SK-N-SH (cell line): ENCODE results near the gene EDN1. TPM values are rescaled to one million over a fixed set of nuclear protein-coding genes. Genes with fewer than 3 reads are reported as not detected.

Experiments
- CTCF ChIA-PET: fragments of 300-600, 350-600 bp; formaldehyde crosslinking; extraction: SDS; loops from one replicate; lab custom pipeline; 2021; lab: Yijun Ruan, JAX
- POLR2A ChIA-PET: fragments of 350-600 bp; sonication (Branson Sonifier 250); formaldehyde crosslinking; extraction: SDS; loops from one replicate; lab custom pipeline; 2020; ENCODE audit warnings: antibody characterized with exemption, inconsistent platforms; lab: Yijun Ruan, JAX
- DNase-seq: peaks from one replicate; pipeline ENCODE4 v3.0.0; 2012
- H2AFZ ChIP-seq: fragments of 200-600 bp; sonication (generic); 2 replicates; pipeline ENCODE4 v1.8.1; 2016; ENCODE audit warnings: antibody characterized with exemption, mild to moderate bottlenecking, low read depth
- H3F3A ChIP-seq: fragments of 200-600 bp; sonication (generic); replicated peaks from 2 replicates; pipeline ENCODE3; 2016; ENCODE audit warnings: antibody characterized with exemption, mild to moderate bottlenecking; ENCODE audit not compliant: insufficient read depth
- H3K27ac ChIP-seq, 2 experiments: fragments of 200-500 bp in 1 of 2; fragments of 200-600 bp in 1 of 2; sonication (Bioruptor generic) in 1 of 2; sonication (generic), shearing (Covaris generic) in 1 of 2; 2 replicates each; pipeline versions ENCODE4 v1.5.1 to v1.6.1; 2014 to 2016; ENCODE audit warnings: low read depth in 2 of 2, inconsistent platforms in 1 of 2, low read length in 1 of 2, mild to moderate bottlenecking in 1 of 2, mixed read lengths in 1 of 2
- H3K27me3 ChIP-seq: fragments of 200-600 bp; sonication (generic), shearing (Covaris generic); 2 replicates; pipeline ENCODE4 v1.6.1; 2016; ENCODE audit warnings: mixed run types; ENCODE audit not compliant: insufficient read depth
- H3K36me3 ChIP-seq, 2 experiments: fragments of 200-500 bp in 1 of 2; fragments of 200-600 bp in 1 of 2; sonication (Bioruptor generic) in 1 of 2; sonication (generic) in 1 of 2; replicated peaks in 1 of 2; 2 replicates each; pipeline versions ENCODE3 to v1.5.1; 2014 to 2016; ENCODE audit warnings: low read length in 1 of 2, mild to moderate bottlenecking in 1 of 2; ENCODE audit not compliant: insufficient read depth in 2 of 2, control insufficient read depth in 1 of 2
- H3K4me1 ChIP-seq, 2 experiments: fragments of 200-500 bp in 1 of 2; fragments of 200-600 bp in 1 of 2; sonication (Bioruptor generic) in 1 of 2; sonication (generic), shearing (Covaris generic) in 1 of 2; 2 replicates each; pipeline versions ENCODE4 v1.5.1 to v1.6.1; 2014 to 2016; ENCODE audit warnings: low read depth in 1 of 2, low read length in 1 of 2, mixed run types in 1 of 2; ENCODE audit not compliant: insufficient read depth in 2 of 2, control insufficient read depth in 1 of 2
- H3K4me2 ChIP-seq: fragments of 200-600 bp; sonication (generic), shearing (Covaris generic); 2 replicates; pipeline ENCODE4 v1.6.1; 2017; ENCODE audit warnings: mixed run types
- H3K4me3 ChIP-seq, 2 experiments: fragments of 200-500 bp in 1 of 2; fragments of 200-600 bp in 1 of 2; sonication (Bioruptor generic) in 1 of 2; sonication (generic), shearing (Covaris generic) in 1 of 2; 2 replicates each; pipeline versions ENCODE4 v1.5.1 to v1.8.1; 2014 to 2016; ENCODE audit warnings: low read depth in 2 of 2, inconsistent platforms in 1 of 2, low read length in 1 of 2, mild to moderate bottlenecking in 1 of 2, mixed read lengths in 1 of 2, moderate library complexity in 1 of 2
- H3K79me2 ChIP-seq: fragments of 200-600 bp; sonication (generic); 2 replicates; pipeline ENCODE4 v1.8.1; 2017; ENCODE audit warnings: mild to moderate bottlenecking; ENCODE audit not compliant: insufficient read depth
- H3K9ac ChIP-seq: fragments of 200-600 bp; sonication (generic); 2 replicates; pipeline ENCODE4 v1.6.1; 2017; ENCODE audit warnings: mixed run types
- H3K9me2 ChIP-seq: fragments of 200-600 bp; sonication (generic); 2 replicates; pipeline ENCODE4 v1.6.1; 2017; ENCODE audit warnings: mixed run types
- H3K9me3 ChIP-seq: fragments of 200-600 bp; sonication (generic); 2 replicates; pipeline ENCODE4 v1.6.1; 2017; ENCODE audit warnings: mixed run types, mild to moderate bottlenecking, moderate library complexity
- H4K20me1 ChIP-seq: fragments of 200-600 bp; sonication (generic); 2 replicates; pipeline ENCODE4 v1.6.1; 2017; ENCODE audit warnings: mild to moderate bottlenecking, mixed run types; ENCODE audit not compliant: insufficient read depth
- JUND ChIP-seq: IDR thresholded peaks from 2 replicates; pipeline ENCODE4 v1.4.0; 2012
- MAX ChIP-seq: IDR thresholded peaks from 2 replicates; pipeline ENCODE4 v1.4.0; 2012; ENCODE audit warnings: low read depth
- NRF1 ChIP-seq: IDR thresholded peaks from 2 replicates; pipeline ENCODE4 v1.6.1; 2012; ENCODE audit warnings: low read depth, mild to moderate bottlenecking, low read length
- PBX3 ChIP-seq: IDR thresholded peaks from 2 replicates; pipeline ENCODE4; 2012
- RCOR1 ChIP-seq: fragments of 150-350 bp; IDR thresholded peaks from 2 replicates; pipeline ENCODE4 v1.6.1; 2017; ENCODE audit warnings: antibody characterized with exemption, low read length
- SIN3A ChIP-seq: IDR thresholded peaks from 2 replicates; pipeline ENCODE4 v1.6.1; 2012; ENCODE audit warnings: low read depth, mild to moderate bottlenecking, low read length, moderate library complexity, borderline replicate concordance
- ZBTB33 ChIP-seq: IDR thresholded peaks from 2 replicates; pipeline ENCODE4 v1.4.0; 2012; ENCODE audit warnings: low read depth, borderline replicate concordance
- WGBS: methylation state at CpG from one replicate; pipeline ENCODE4 v1.1.6; 2017; ENCODE audit warnings: low lambda C conversion rate; 5-methylcytosine and 5-hydroxymethylcytosine counted together
- polyA plus RNA-seq, 3 experiments: library from polyadenylated mRNA; depleted of rRNA; stranded (reverse); fragments of >200 nt; gene quantifications; 2 replicates each; pipeline ENCODE4 v1.2.3, GENCODE V29; 2012
- TF ChIP-seq, protein P1 (sequence below): fragments of 150-350 bp; IDR thresholded peaks from 2 replicates; pipeline ENCODE4 v1.6.1; 2017; ENCODE audit warnings: antibody characterized with exemption, low read length, low read depth, borderline replicate concordance
- TF ChIP-seq, protein P2 (sequence below): fragments of 150-350 bp; IDR thresholded peaks from 2 replicates; pipeline ENCODE4 v1.6.1; 2016; ENCODE audit warnings: mild to moderate bottlenecking, low read depth, low read length

The EDN1 gene
- polyA plus RNA-seq, 1 of the 3 experiments (the other 2 are of a cell fraction): 1.3 TPM

DNA sequence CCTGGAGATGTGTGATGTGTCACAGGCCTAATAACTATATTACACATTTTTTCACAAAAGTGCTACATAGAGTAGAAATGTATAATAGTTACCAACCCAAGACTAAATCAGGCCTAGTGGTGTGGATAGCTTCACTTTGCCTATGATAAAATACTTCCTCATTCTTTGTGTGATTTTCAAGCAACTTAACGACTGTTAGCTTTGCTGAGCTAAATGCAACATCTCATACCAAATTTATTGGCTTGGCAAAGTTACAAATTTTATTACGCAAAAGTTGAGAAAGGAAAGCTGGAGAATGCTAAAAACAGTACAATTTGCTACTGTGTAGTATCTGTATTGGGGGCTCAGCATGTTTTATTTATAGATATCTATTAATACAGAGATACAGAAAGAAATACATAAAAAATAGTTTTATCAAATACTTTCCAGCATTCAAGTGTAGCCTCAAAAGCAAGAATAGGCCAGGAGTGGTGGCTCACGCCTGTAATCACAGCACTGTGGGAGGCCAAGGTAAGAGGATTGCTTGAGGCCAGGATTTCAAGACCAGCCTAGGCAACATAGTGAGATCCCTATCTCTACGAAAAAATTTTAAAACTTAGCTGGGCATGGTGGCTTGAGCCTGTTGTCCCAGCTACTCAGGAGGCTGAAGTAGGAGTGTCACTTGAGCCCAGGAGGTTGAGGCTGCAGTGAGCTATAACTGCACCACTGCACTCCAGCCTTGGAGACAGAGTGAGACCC lies 3.6 kb upstream of the EDN1 start:
- ChIA-PET POLR2A (interaction anchor here (1.1 kb wide), 1 partner anchor 12 kb away, joined by 3 read pairs; no protein-coding TSS in a partner anchor), CTCF (interaction anchor here (0.6 to 2.0 kb wide), 12 partner anchors 13 to 632 kb away, joined by 3 to 11 read pairs (median 4); no protein-coding TSS in a partner anchor)
- Histone ChIP-seq H3K9me3 (no peaks in the 10 kb centered on the region), H3K27me3 (no peaks in the 10 kb centered on the region), H3K9me2 (no peaks in the 10 kb centered on the region), H3K27ac (no peak overlapping the region), H3K9ac (no peak overlapping the region), H3F3A (peaks cover 17% of the 10 kb centered on the region), H4K20me1 (no peaks in the 10 kb centered on the region), H3K4me3 (no peak overlapping the region), H3K36me3 (no peaks in the 10 kb centered on the region), H3K4me2 (no peak overlapping the region), H3K4me1 (peaks cover 0 to 4% of the 10 kb centered on the region in 2 experiments; a peak in 3 of 4 replicates), H2AFZ (no peak overlapping the region), H3K79me2 (peaks cover 8% of the 10 kb centered on the region; the same call in 1 of the 2 replicates)
- no peak for DNase-seq
- WGBS: 86% methylated on average over 4 of the region's 4 CpGs
- no peak for TF ChIP-seq NRF1
- no peak for TF ChIP-seq ZBTB33
- TF ChIP-seq JUND: no peak
- TF ChIP-seq, protein P1, sequence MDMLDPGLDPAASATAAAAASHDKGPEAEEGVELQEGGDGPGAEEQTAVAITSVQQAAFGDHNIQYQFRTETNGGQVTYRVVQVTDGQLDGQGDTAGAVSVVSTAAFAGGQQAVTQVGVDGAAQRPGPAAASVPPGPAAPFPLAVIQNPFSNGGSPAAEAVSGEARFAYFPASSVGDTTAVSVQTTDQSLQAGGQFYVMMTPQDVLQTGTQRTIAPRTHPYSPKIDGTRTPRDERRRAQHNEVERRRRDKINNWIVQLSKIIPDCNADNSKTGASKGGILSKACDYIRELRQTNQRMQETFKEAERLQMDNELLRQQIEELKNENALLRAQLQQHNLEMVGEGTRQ: no peak

- H3K79me2 ChIP-seq: peaks cover 19% of the 10 kb centered on the region; the same call in 1 of the 2 replicates
- H3K27ac ChIP-seq: no peak overlapping the region
- CTCF ChIA-PET: interaction anchor here (1.4 to 3.1 kb wide), 3 partner anchors 11 to 633 kb away, joined by 3 to 41 read pairs (median 6); no protein-coding TSS in a partner anchor
- POLR2A ChIA-PET: interaction anchor here (0.7 kb wide), 1 partner anchor 23 kb away, joined by 3 read pairs; no protein-coding TSS in a partner anchor
- H3F3A ChIP-seq: peaks cover 17% of the 10 kb centered on the region
- H3K9ac ChIP-seq: no peak overlapping the region
- no peaks in the 10 kb centered on the region for H3K27me3 ChIP-seq
- TF ChIP-seq SIN3A: no peak
- TF ChIP-seq MAX: no peak
- no peak for TF ChIP-seq PBX3
- TF ChIP-seq, protein P2, sequence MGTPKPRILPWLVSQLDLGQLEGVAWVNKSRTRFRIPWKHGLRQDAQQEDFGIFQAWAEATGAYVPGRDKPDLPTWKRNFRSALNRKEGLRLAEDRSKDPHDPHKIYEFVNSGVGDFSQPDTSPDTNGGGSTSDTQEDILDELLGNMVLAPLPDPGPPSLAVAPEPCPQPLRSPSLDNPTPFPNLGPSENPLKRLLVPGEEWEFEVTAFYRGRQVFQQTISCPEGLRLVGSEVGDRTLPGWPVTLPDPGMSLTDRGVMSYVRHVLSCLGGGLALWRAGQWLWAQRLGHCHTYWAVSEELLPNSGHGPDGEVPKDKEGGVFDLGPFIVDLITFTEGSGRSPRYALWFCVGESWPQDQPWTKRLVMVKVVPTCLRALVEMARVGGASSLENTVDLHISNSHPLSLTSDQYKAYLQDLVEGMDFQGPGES: no peak
- no peak for TF ChIP-seq RCOR1
- no peaks in the 10 kb centered on the region for H4K20me1 ChIP-seq
- peaks cover 0 to 4% of the 10 kb centered on the region in 2 experiments; a peak in 3 of 4 replicates for H3K4me1 ChIP-seq
- no peak overlapping the region for H3K4me2 ChIP-seq
- peak; percentile 21 for DNase-seq
- H3K36me3 ChIP-seq: no peaks in the 10 kb centered on the region
- H3K9me2 ChIP-seq: no peaks in the 10 kb centered on the region
- 86% methylated on average over 8 of the region's 13 CpGs for WGBS
- no peaks in the 10 kb centered on the region for H3K9me3 ChIP-seq
- no peak overlapping the region for H2AFZ ChIP-seq
- no peak overlapping the region for H3K4me3 ChIP-seq
These were observed 1.9 kb upstream of the EDN1 start for GRCh38 chr6:12288211-12288618.
